Daoy (cell line): Measurements from ENCODE around the gene MMS19. TPM values are rescaled to one million over a fixed set of nuclear protein-coding genes. Genes with fewer than 3 reads are reported as not detected.
A peak's percentile ranks its signal among the peaks of the same experiment; 100 is the strongest.

Experiments used
- DNase-seq: peaks from one replicate; pipeline ENCODE4 v3.0.0-alpha.2; 2015; ENCODE audit warnings: low read depth
- total RNA-seq: library from RNA; depleted of rRNA; stranded (reverse); fragments of >200 nt; shearing (Covaris generic); gene quantifications from 2 replicates; pipeline ENCODE4 v1.2.3, GENCODE V29; 2014

Gene MMS19
- total RNA-seq, 1 experiment from 2014 or later: 70.5 TPM

- DNase-seq: peak; percentile 31
Measured at GRCh38 chr10:97463363-97464132, 34.7 kb downstream of the MMS19 start.

GRCh38 chr10:97462309-97462708, 35.9 kb downstream of the MMS19 start:
- DNase-seq: no peak

- no peak for DNase-seq
Measured at GRCh38 chr10:97459933-97460332, 38.3 kb downstream of the MMS19 start.

- no peak for DNase-seq
Measured at GRCh38 chr10:97459111-97459510, 39.1 kb downstream of the MMS19 start.

GRCh38 chr10:97456686-97457065, 41.5 kb downstream of the MMS19 start:
- DNase-seq: no peak

GRCh38 chr10:97456034-97456685, 42.1 kb downstream of the MMS19 start:
- no peak for DNase-seq

- DNase-seq: no peak
Measured at GRCh38 chr10:97454330-97455036, 43.7 kb downstream of the MMS19 start.

GRCh38 chr10:97452352-97452751, 45.9 kb downstream of the MMS19 start:
- no peak for DNase-seq

- no peak for DNase-seq
Measured at GRCh38 chr10:97451605-97452004, 46.6 kb downstream of the MMS19 start.

- DNase-seq: no peak
Measured at GRCh38 chr10:97450828-97451227, 47.4 kb downstream of the MMS19 start.

- DNase-seq: peak; percentile 91
Measured at GRCh38 chr10:97445722-97446639, 52.2 kb downstream of the MMS19 start, which contains the start of the genes EXOSC1 and ZDHHC16. Gene EXOSC1, minus strand, starts transcription at chr10:97446006. Its CDS starts 21 bp downstream, at chr10:97445985. Gene ZDHHC16, plus strand, starts transcription at chr10:97446175. Its CDS starts 5,501 bp downstream, at chr10:97451676.

GRCh38 chr10:97445357-97445721, 52.9 kb downstream of the MMS19 start:
- no peak for DNase-seq

- DNase-seq: no peak
Measured at GRCh38 chr10:97444212-97444611, 54.0 kb downstream of the MMS19 start.

- DNase-seq: no peak
Measured at GRCh38 chr10:97442277-97442676, 55.9 kb downstream of the MMS19 start.

- DNase-seq: no peak
Measured at GRCh38 chr10:97435211-97435610, 63.0 kb downstream of the MMS19 start.

GRCh38 chr10:97434557-97434956, 63.7 kb downstream of the MMS19 start:
- no peak for DNase-seq

GRCh38 chr10:97434055-97434454, 64.2 kb downstream of the MMS19 start:
- no peak for DNase-seq

- no peak for DNase-seq
Measured at GRCh38 chr10:97428572-97428981, 69.6 kb downstream of the MMS19 start.

- peak; percentile 51 for DNase-seq
Measured at GRCh38 chr10:97427571-97428179, 70.5 kb downstream of the MMS19 start.

GRCh38 chr10:97426776-97427570, 71.2 kb downstream of the MMS19 start:
- peak; percentile 18 for DNase-seq
